ENCODE results near the gene USP7.
"Not testable (repeated sequence)": the region's sequence is repeated elsewhere in the genome, so short reads cannot be mapped to it uniquely, and the experiment has no call there.

Gene USP7

GRCh38 chr16:8924214-8924613 is 39.5 kb downstream of the USP7 start:
- DNase-seq (ENCODE audit: low spot score) = no peak

DNA sequence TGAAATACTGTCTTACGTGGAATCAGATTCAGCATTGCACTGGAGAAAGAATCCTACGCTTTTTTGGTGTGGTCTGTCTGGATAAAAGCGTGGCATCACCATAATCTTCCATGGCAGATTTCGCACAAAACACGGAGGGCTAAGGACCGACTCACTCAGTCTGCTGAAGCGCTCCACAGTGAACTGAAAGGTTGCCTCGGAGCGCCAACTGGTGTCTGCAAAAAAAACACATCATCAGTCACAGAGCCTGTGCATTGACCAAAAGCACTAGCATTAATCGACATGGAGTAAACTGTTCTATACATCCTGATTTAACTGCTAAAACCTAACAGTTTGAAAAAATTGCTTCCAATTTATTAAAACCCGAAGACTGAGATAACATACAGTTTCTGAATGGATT is 40.5 kb downstream of the USP7 start:
- DNase-seq (ENCODE audit: low spot score) = no peak

DNA sequence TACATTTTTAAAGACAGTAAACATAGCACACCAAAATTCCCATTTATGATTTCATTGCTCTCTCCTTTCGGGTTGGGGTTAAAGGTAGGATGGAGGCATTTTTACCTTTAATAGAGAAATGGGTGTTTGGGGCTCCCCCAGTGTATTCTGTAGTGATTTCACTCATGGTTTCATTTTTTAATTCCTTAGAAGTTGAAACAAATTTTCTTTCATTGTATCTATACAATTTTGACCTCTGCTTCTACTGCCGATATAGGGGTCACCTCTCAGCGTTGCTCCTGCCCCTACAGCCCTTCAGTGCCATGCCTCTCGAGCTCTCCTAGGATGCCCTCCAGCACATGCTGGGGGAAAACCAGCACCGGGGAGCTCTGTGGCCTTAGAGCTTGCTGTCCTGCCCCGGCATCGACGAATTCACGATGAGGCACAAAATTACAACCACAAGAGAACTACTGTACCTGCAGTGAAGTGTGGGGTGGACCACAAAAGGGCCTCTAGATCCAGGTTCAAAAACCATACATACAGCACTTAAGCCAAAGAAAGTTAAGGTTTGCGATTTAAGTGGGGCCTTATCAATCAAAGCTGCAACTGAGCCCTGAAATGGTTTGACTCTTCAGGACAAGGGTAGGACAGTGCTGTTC is 42.2 kb downstream of the USP7 start:
- no peak for DNase-seq (ENCODE audit: low spot score)

DNA sequence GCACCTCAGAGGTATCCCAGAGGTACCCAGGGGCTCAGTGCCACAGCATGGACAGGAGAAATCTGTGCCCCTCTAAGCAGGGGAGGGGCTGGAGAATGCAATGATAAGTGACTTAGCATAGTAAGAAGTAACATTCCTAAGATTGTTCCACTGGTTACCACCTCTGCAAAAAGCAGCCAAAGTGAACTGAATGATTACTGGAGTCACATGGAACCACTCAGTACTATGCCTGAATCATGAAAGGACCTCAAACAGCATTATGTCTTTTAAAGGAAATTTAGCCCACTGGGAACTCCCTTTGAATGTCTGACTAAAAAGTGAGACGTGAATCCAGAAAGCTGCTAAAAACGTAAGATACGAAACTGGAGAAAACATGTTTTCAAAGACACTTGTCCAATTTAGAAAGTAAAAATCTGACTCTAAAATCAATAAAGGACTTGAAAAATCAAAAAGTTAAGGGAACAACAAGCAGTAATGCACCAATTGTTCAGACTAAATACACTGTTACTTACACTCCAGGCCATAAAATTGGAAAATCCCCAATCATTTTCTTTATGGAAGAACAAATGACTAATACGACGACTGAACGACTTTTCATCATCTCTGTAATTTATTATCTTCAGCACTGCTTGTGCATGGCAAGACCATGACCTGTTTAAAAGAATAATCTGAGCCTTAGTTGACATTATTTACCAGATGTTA is 42.9 kb downstream of the USP7 start:
- no peak for DNase-seq (ENCODE audit: low spot score)

- DNase-seq (ENCODE audit: low spot score) = no peak
Measured at GRCh38 chr16:8919934-8920462, 43.7 kb downstream of the USP7 start.

DNA sequence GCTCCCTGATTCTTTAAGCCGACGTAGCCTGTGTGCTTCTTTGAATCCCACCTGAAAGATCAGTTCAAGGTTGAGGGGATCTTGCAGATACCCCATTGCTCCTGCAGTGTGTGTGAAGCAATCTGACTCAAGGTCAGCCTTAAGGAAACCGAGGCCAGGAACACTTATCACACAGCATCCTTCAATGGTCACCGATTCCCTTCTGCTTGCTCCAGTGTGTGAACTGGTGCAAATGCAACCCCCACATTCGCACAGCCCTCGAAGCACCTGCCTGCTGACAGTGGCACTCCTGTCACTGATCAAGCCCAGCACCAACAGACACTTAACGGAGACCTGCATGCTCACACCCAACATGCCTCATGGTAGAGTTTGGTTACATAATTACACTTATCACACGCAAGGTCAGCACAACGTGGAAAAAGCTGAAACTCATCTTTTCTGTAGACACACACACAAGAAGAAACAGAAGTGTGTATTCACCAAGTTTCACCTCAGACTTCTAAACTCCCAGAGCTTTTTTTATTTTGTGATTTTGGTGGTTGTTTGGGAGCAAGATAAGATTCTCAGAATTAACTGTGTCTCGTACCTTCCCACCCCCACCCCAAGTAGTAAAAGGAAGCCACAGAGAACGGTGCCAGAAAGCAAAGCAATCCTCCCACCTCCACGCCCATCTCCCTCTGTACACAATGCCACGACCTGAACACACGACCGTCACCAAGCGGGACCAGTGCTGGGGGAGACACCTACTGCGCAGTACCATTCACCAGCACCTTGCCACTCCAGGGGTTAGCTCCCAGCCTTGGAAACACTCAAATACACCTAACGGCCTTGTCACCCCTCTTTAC is 44.4 kb downstream of the USP7 start:
- peak; percentile 14 for DNase-seq (ENCODE audit: low spot score)

DNA sequence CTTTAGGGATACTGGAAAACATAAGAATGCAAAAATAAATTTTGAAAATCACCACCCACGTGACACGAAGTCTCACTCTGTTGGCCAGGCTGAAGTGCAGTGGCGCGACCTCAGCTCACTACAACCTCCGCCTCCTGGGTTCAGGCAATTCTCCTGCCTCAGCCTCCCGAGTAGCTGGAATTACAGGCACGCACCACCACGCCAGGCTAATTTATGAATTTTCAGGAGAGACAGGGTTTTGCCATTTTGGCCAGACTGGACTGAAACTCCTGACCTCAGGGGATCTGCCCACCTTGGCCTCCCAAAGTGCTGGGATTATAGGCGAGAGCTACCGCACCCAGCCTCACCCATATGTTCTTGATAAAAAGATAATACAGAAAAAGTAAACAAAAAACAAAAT is 46.4 kb downstream of the USP7 start:
- not testable (repeated sequence) for DNase-seq (ENCODE audit: low spot score)

DNA sequence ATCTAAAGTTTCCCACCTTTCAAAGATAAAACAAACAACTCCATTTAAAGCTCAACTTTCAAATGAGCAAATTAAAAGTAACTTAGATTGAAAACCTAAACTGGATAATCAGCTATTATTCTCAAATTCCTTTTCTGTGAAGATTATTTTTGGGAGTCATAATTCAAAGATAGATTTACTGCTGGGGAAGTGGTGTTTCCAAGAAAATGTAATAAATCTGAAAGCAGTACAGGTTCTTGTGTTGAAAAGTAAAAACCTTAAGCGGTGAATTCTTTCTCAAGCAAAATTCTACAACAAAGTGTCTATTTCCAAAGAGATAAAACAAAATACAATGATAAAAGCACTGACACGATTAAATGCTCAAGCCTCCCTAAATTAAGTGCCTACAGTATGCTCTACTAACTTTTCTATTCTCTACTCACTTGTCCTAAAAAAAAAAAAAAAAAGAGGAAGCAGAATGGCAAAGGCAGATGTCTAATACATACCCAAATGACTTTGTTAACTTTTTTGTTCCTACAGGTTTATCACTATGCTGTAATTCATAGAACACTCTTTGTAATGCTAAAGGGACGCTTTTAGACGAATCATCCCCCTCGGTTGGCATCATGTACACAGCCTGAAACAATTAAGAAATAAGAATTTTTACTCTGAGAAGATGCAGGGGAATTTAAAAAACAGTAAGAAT is 47.0 kb downstream of the USP7 start:
- no peak for DNase-seq (ENCODE audit: low spot score)

- no peak for DNase-seq (ENCODE audit: low spot score)
Measured at GRCh38 chr16:8915722-8916301, 47.9 kb downstream of the USP7 start.

DNA sequence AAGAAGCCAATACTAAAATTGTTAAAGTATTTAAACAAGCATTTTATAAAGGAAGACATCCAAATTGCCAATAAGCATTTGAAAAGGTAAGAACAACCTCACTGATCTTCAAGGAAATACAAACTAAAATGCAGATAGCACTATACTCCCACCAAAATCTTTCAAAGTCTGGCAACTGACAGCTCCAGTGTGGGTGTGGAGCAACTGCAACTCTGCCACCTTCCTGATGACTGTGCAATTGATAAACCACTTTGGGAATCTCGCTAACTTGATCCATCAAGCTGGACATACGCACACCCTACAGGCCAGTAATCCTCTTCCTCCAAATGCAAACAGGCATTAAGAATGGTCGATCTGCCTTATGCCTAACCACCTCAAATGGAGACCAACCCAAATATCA is 49.6 kb downstream of the USP7 start:
- no peak for DNase-seq (ENCODE audit: low spot score)

DNA sequence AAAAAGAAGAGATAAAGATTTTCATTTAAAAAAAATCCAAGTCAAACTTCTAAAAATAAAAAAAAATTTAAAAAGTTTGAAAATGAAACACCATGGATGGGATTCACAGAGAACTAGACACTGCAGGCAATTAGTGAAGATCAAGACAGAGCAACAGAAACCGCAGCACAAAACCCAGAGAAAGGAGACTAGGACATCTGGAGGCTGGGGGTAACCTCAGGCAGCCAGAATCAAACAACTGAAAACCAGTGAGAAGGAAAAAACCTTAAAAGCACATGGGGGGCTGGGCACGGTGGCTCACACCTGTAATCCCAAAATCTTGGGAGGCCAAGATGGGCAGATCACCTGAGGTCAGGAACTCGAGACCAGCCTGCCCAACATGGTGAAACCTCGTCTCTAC is 50.9 kb downstream of the USP7 start:
- no peak for DNase-seq (ENCODE audit: low spot score)

- no peak for DNase-seq (ENCODE audit: low spot score)
Measured at GRCh38 chr16:8910811-8911210, 52.9 kb downstream of the USP7 start.

- DNase-seq (ENCODE audit: low spot score) = peak; percentile 29
Measured at GRCh38 chr16:8908810-8909468, 54.8 kb downstream of the USP7 start.

- DNase-seq (ENCODE audit: low spot score) = no peak
Measured at GRCh38 chr16:8907096-8907495, 56.6 kb downstream of the USP7 start.

DNA sequence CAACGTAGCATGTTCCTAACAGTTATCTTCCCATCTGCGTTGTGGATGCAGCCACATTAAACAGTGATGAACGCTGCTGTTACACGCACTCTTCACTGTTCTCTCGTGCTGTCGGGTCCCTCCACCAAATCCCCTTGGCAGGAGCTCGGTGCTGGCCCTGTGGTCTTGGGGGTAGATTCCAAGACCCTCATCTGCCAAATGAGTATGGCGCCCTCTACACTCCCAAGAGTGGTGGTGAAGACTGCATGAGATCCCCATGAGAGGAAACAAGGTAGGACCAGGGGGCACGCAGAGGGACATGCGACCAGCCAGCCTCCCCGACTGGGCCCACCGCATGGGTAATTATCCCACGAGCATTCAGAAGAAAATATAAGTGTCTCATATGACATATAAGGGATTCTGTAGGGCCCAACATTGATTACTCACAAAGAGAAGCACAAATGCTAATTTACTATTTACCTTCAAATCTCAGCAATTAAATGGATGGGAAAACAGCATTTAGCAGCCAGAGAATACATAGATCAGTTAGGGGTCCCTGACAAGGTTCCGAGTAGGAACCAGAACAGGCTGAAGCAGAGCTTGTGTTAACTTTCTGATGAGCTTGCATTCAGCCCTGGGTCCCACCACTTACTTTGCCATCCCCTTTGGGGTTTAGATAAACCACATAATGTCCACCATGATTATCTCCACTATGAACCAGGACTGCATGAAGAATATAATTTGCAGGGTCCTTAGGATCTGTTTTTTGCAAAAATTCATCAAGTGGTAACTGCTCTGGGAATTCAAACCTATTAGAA is 57.7 kb downstream of the USP7 start:
- DNase-seq (ENCODE audit: low spot score) = no peak

DNA sequence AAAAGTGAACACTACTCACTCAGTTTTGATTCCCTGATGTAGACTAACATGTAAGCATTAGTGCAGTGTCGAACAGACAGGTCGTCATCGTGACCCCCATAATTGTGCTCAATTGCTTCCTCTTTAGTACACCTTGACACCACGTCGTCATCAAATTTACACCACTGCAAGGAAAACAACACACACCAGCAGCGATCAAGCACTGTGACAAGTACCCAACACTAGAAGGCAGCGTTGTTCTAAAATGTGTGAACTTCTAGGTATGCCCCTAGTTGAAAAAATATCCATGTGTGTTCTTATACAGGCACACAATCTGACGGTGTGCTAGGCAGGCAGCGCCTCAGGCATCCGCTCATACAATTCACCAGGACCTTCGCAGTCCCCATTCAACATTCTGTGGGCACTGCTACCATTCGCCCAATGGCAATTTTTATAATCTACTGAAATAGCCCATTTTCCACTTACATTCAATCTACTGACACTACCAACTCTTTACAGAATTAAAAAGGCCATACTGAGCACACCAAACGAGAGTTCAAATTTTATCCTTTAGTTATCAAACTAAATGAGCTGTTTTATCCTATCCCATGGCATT is 58.4 kb downstream of the USP7 start:
- DNase-seq (ENCODE audit: low spot score) = peak; percentile 31

- DNase-seq (ENCODE audit: low spot score) = no peak
Measured at GRCh38 chr16:8904018-8904430, 59.7 kb downstream of the USP7 start.

DNA sequence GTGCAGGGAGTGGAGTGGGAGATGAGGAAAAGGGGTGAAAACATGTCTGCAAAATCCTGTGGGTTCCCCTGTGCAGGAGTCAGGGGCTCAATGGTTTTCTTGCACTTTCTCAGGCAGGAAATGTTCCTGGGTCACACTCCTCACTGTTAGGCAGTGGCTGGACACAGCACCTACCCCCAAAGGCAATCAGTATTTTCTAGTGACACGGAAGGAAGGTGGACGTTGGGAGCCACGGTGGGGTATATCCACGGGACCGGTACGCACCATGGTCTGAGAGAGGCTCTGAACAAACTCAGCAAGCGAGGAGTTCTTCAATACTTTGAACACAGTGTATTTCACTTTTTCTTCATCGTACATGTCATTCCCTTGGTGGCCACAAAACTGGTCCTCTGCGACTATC is 60.7 kb downstream of the USP7 start:
- no peak for DNase-seq (ENCODE audit: low spot score)

DNA sequence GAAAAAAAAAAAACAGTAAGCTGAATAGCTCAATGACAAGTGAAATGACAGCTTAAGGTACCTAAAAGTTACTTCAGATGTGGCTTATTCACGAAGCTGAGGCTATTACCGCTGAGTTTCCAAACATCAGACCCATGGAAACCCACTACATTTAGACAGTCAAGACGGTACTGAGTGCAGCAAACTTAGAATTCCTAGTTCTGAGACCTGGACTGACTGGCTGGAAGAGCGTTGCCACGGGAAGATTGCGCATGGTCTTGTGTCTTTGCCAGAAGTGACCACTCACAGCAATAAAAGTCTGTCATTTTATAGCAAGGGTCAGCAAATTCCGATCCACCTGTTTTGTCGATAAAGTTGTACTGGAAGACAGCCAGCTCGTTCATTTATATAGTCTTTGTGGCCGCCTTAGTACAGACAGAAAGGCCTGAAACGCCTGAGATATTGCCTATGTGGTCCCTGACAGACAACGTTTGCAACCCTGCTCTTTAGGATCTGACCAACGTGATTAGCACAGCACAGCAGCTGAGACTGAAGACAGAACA is 62.3 kb downstream of the USP7 start:
- no peak for DNase-seq (ENCODE audit: low spot score)

DNA sequence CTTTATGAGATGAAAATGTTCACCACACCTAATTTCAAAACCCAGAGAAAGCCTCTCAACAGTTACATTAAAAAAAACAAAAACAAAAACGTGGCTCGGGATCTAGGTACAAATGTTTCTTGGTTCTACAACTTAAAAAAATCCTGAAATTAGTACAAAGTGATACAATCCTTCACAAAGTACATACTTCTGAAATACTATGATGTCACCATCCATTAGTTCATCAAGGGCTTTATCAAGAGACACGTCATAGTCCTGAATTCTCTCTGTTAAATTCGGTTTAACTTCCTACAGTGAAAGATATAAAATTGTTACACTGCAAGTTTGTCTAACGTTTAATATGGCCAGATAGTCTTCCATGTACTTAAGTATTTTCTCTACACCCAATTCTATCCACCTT is 63.4 kb downstream of the USP7 start:
- DNase-seq (ENCODE audit: low spot score) = no peak

Measured in CD4-positive, alpha-beta T cell treated with Interleukin-2 at 100 ng/mL for 4 hours (primary cell).